T-helper 17 cell (primary cell): ENCODE measurements around the gene DGAT2L6. TPM values are rescaled to one million over a fixed set of nuclear protein-coding genes. Genes with fewer than 3 reads are reported as not detected.
"Not testable (repeated sequence)": the region's sequence is repeated elsewhere in the genome, so short reads cannot be mapped to it uniquely, and the experiment has no call there.

Source experiments
- ATAC-seq: fragments of 150-1000 bp; cut with Tn5 transposase; 2 replicates; pipeline ENCODE4 v1.10.0; 2021; ENCODE audit warnings: mild to moderate bottlenecking, moderate library complexity
- DNase-seq, 3 donors: peaks; one replicate each; pipeline versions ENCODE4 v3.0.0 to v3.0.0-alpha.2; 2020 to 2021
- H3K9me3 ChIP-seq: one replicate; pipeline ENCODE4 v1.7.0; 2013; ENCODE audit warnings: low read length, mild to moderate bottlenecking; ENCODE audit not compliant: control insufficient read depth, poor library complexity, severe bottlenecking
- H3K27ac Mint-ChIP-seq: one replicate; pipeline ENCODE4 v1.8.0; 2022; ENCODE audit warnings: mild to moderate bottlenecking, moderate library complexity, mixed read lengths
- H3K27me3 Mint-ChIP-seq: one replicate; pipeline ENCODE4 v1.8.0; 2022; ENCODE audit warnings: mixed read lengths
- H3K36me3 Mint-ChIP-seq: one replicate; pipeline ENCODE4 v1.8.0; 2022; ENCODE audit warnings: low read depth, mixed read lengths
- H3K4me1 Mint-ChIP-seq: one replicate; pipeline ENCODE4 v1.8.0; 2022; ENCODE audit warnings: mild to moderate bottlenecking, mixed read lengths
- H3K4me3 Mint-ChIP-seq: one replicate; pipeline ENCODE4 v1.8.0; 2022; ENCODE audit warnings: mild to moderate bottlenecking, moderate library complexity, mixed read lengths
- total RNA-seq, 4 donors: library from RNA in 2 of 4; stranded (reverse) in 2 of 4; gene quantifications; one replicate each; pipeline ENCODE4 v1.2.3 and lab custom pipeline; 2022 to 2026

The DGAT2L6 gene
- total RNA-seq, 2 donors from 2014 or later, result not detected

DNA sequence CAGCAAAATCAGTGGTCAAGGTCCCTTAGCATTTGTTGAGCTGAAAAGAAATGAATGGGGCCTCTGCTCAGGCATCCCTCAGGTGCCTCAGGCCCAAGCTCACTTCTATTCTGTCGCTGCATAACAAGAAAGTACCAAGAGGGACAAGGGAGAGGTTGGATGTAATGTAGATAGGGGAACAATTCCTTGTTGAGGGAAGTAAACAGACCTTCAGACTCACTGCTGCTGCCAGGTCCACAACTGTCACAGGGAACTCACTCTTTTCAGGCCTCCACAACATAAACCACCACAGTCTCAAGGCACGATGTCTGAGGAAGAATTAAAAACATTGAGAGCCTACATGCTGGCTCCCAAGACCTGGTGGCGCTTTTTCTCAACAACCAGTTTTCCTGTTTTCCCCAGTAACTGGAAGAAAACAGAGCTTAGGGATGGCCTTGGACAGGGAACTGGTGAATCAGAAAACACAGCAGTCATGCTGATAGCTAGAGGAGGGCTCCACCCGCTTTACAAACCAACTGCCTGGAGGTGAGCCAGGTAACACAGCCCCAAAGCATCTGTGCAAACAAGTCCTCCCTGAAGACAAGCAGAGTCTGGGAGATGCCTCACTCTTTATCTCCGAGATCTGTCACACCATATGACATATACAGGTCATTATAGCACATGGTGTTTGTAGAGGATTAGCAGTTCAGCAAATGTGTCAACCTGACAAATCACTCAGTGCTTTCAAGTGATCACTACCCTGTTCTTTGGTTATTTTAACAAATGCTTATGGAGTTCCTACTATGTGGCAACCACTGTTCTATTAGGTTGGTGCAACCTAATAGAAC lies 42.9 kb downstream of the DGAT2L6 start:
- Mint-ChIP-seq H3K4me3 (no peak overlapping the region), H3K4me1 (no peaks in the 10 kb centered on the region), H3K36me3 (no peaks in the 10 kb centered on the region), H3K27me3 (no peaks in the 10 kb centered on the region), H3K27ac (no peak overlapping the region)
- no peaks in the 10 kb centered on the region for H3K9me3 ChIP-seq
- ATAC-seq, result no peak
- DNase-seq, result no peak

DNA sequence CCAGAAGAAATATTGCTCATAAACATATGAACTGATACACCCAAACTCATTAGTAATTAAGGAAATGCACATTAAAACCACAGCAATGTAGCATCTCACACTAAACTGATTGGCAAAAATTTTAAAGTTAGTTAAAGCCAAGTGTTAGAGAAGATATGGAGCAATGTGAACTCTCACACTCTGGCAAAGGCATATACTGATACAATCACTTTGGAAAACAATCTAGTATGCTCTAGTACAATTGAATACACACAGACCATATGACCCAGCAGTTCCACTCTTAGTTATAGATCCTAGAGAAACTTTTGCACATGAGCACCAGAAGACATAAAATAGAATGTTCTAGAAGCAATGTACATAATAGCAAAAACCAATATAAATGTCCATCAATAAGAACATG lies 48.8 kb downstream of the DGAT2L6 start:
- no peak for ATAC-seq
- Mint-ChIP-seq H3K27ac (no peak overlapping the region), H3K4me3 (no peak overlapping the region), H3K36me3 (peaks cover 2% of the 10 kb centered on the region), H3K4me1 (no peaks in the 10 kb centered on the region), H3K27me3 (no peaks in the 10 kb centered on the region)
- DNase-seq, result no peak
- no peaks in the 10 kb centered on the region for H3K9me3 ChIP-seq

DNA sequence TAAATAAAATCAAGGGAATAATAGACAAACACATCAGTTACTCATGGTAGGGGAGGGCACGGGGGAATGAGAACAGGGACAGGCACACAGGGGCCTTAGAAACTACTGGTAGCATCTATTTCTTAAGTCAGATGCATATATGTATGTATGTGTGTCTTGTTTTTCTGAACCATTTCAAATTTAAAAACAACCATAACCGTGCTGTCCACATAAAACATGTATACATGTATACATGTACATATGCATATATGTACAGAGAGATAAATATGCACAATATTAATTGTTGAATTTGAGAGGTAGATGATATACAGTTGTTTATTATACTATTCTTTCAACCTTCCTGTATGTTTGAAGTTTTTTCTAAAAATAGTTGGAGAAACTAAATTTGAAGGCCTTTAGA lies 49.4 kb downstream of the DGAT2L6 start:
- H3K9me3 ChIP-seq, result no peaks in the 10 kb centered on the region
- no peak for ATAC-seq
- DNase-seq, result no peak
- no peaks in the 10 kb centered on the region for H3K27me3 Mint-ChIP-seq
- H3K27ac Mint-ChIP-seq, result no peak overlapping the region
- no peaks in the 10 kb centered on the region for H3K4me1 Mint-ChIP-seq
- peaks cover 2% of the 10 kb centered on the region for H3K36me3 Mint-ChIP-seq
- no peak overlapping the region for H3K4me3 Mint-ChIP-seq

DNA sequence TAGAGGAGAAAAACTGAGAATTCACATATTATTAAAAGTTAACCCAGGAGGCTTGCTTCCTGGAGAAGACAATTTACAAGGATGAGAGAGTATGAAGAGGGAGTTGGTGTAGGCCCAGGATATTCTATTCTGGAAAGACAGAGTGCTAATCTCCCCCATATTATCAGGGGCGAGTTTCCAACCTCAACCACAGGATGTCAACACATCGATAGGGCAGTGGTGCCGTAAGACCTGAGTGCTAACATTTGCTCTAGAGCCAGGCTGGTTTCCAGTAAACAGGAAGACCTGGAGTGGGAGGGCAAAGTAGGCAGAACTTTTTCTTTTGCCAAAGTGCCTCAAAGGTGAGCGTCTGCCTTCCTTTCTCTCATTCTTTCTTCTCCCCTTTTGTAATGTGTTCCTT lies 54.4 kb downstream of the DGAT2L6 start:
- no peaks in the 10 kb centered on the region for H3K9me3 ChIP-seq
- Mint-ChIP-seq H3K4me3 (no peak overlapping the region), H3K27me3 (no peaks in the 10 kb centered on the region), H3K36me3 (peaks cover 2% of the 10 kb centered on the region), H3K27ac (no peak overlapping the region), H3K4me1 (no peaks in the 10 kb centered on the region)
- DNase-seq, result no peak
- no peak for ATAC-seq

DNA sequence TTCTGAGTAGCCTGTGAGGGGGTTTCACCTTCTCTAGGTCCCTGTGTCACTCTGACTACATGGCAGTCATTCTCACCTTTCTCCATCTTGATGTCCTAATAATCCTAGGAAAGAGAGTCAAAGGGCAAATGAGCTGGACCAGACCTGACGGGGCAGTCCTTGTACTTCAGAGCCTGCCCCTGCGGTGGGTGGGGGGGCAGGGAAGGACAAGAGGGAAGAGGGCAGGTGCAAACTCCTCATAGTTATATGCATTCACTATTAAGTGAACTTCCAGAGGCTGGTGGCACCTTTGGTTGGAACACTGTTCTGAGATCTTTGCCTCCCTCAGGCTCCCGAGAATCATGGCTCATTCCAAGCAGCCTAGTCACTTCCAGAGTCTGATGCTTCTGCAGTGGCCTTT lies 57.1 kb downstream of the DGAT2L6 start, which contains the start of gene AWAT1:
TSS of gene AWAT1 (plus strand) at position 301 of the 400 bp plus-strand sequence. CDS start at position 342, 41 bp downstream.
- no peak within 1 kb of the TSS for H3K27ac Mint-ChIP-seq
- DNase-seq, result no peak
- no peak for ATAC-seq
- H3K27me3 Mint-ChIP-seq, result no peaks in the 10 kb centered on the region
- H3K4me3 Mint-ChIP-seq, result no peak within 1 kb of the TSS
- no peaks in the 10 kb centered on the region for H3K9me3 ChIP-seq
- H3K4me1 Mint-ChIP-seq, result no peaks in the 10 kb centered on the region
- no peaks in the 10 kb centered on the region for H3K36me3 Mint-ChIP-seq

DNA sequence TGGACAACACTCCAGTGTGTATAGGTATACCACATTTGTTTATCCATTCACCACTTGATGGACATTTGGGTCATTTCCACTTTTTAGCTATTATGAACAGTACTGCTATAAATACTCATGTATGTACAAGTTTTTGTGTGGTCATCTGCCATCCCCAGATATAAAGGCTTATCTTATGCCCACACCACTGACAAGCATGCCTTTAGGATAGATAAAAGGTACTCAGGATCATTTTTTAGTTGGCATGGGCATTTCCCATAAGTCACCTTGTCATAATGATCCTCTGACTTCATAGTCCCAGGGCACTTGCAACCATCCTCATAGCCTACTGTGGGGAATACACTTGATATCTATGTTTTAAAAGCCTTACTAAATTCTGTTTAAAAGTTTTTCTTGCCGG lies 63.5 kb downstream of the DGAT2L6 start:
- Mint-ChIP-seq H3K36me3 (no peaks in the 10 kb centered on the region), H3K27me3 (no peaks in the 10 kb centered on the region), H3K4me1 (no peaks in the 10 kb centered on the region), H3K4me3 (no peak overlapping the region), H3K27ac (no peak overlapping the region)
- DNase-seq (no peak), ATAC-seq (no peak)
- no peaks in the 10 kb centered on the region for H3K9me3 ChIP-seq

DNA sequence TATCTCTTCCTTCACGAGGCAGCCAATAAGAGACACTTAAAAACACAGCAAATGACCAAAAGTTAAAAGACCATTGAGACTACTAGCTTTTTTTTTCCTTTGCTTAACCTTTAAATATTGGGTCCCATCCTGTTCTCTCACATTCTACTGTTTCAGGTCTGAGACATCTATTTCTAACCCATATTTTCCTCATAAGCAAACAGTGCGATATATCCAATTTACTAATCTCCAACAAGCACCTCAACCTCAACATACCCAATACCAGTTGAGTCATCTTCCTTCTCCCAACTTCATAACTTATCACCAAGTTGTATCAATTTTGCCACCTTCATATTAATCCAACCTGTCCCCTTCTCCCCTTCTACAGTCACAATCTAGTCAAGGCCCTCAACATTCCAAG lies 64.2 kb downstream of the DGAT2L6 start:
- ATAC-seq (no peak), DNase-seq (no peak)
- no peaks in the 10 kb centered on the region for H3K27me3 Mint-ChIP-seq
- no peaks in the 10 kb centered on the region for H3K36me3 Mint-ChIP-seq
- H3K4me3 Mint-ChIP-seq, result no peak overlapping the region
- no peak overlapping the region for H3K27ac Mint-ChIP-seq
- no peaks in the 10 kb centered on the region for H3K4me1 Mint-ChIP-seq
- no peaks in the 10 kb centered on the region for H3K9me3 ChIP-seq

DNA sequence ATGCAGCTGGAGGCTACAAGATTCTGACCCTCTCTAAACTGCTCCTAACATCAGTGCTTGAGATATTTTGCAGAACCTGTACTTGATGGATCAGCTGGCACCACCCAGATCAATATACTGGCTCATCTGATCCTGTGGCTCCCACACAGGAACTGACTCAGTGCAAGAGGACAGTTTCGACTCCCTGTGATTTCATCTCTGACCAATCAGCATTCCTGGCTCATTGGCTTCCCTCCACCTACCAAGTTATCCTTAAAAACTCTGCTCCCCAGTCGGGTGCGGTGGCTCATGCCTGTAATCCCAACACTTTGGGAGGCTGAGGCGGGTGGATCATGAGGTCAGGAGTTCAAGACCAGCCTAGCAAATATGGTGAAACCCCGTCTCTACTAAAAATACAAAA lies 66.3 kb downstream of the DGAT2L6 start:
- not testable (repeated sequence) for H3K27me3 Mint-ChIP-seq, H3K36me3 Mint-ChIP-seq, DNase-seq, H3K4me1 Mint-ChIP-seq, H3K4me3 Mint-ChIP-seq, ATAC-seq, H3K9me3 ChIP-seq, H3K27ac Mint-ChIP-seq

DNA sequence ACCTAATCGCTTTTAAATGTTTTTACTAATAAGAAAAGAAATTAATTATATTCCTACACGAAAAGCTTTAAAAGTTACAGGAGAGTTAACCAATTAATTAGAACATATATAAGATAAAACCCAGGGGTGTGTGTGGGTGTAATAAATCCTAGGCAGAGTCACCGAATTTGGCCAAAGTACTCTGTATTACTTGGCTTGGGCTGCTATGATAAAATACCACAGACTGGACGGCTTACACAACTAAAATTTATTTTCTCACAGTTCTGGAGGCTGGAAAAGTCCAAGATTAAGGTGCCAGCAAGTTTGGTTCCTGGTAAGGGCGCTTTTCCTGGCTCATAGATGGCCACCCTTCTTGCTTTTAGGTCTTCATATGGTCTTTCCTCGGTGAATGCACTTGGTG lies 67.6 kb downstream of the DGAT2L6 start:
- no peak overlapping the region for H3K4me3 Mint-ChIP-seq
- H3K27me3 Mint-ChIP-seq, result no peaks in the 10 kb centered on the region
- ATAC-seq (no peak), DNase-seq (no peak)
- no peaks in the 10 kb centered on the region for H3K36me3 Mint-ChIP-seq
- no peaks in the 10 kb centered on the region for H3K9me3 ChIP-seq
- no peak overlapping the region for H3K27ac Mint-ChIP-seq
- no peaks in the 10 kb centered on the region for H3K4me1 Mint-ChIP-seq

DNA sequence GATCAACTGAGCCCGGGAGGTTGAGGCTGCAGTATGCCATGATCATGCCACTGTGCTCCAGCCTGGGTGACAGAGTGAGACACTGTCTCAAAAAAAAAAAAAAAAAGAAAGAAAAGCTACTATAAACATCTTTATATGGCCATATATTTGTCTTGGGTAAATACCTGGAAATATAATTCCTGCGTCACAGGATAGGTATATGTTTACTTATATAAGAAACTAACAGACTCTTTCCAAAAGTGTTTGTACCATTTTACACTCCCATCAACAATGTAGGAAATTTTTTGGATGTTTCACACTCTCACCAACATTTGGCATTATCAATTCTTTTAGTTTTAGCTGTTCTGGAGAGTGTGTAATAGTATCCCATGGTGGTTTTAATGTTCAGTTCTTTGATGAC lies 70.0 kb downstream of the DGAT2L6 start:
- H3K9me3 ChIP-seq, result no peaks in the 10 kb centered on the region
- H3K4me1 Mint-ChIP-seq, result no peaks in the 10 kb centered on the region
- no peaks in the 10 kb centered on the region for H3K36me3 Mint-ChIP-seq
- ATAC-seq (no peak), DNase-seq (no peak)
- H3K27ac Mint-ChIP-seq, result no peak overlapping the region
- H3K27me3 Mint-ChIP-seq, result no peaks in the 10 kb centered on the region
- no peak overlapping the region for H3K4me3 Mint-ChIP-seq

DNA sequence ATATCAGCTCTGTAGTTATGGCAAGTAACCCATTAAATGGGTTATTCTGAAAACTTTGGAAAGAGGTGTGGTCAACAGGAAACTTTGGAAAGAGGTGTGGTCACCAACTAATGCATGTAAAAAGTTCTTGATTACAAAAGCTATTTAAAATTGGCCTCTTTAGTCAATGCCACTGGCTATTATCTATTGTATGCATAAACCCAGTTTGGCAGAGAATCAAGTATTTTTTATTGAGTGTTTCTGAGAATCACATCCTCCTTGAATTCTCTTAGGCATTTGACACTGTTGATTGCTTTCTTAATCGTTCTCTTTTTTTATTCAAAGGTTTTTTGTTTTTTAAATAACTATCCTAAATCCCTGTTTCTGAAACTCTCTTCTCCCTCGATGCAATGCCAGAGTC lies 75.2 kb downstream of the DGAT2L6 start:
- no peaks in the 10 kb centered on the region for H3K9me3 ChIP-seq
- ATAC-seq, result no peak
- Mint-ChIP-seq H3K4me3 (no peak overlapping the region), H3K27ac (no peak overlapping the region), H3K36me3 (peaks cover 11% of the 10 kb centered on the region), H3K27me3 (no peaks in the 10 kb centered on the region), H3K4me1 (no peaks in the 10 kb centered on the region)
- DNase-seq, result no peak

DNA sequence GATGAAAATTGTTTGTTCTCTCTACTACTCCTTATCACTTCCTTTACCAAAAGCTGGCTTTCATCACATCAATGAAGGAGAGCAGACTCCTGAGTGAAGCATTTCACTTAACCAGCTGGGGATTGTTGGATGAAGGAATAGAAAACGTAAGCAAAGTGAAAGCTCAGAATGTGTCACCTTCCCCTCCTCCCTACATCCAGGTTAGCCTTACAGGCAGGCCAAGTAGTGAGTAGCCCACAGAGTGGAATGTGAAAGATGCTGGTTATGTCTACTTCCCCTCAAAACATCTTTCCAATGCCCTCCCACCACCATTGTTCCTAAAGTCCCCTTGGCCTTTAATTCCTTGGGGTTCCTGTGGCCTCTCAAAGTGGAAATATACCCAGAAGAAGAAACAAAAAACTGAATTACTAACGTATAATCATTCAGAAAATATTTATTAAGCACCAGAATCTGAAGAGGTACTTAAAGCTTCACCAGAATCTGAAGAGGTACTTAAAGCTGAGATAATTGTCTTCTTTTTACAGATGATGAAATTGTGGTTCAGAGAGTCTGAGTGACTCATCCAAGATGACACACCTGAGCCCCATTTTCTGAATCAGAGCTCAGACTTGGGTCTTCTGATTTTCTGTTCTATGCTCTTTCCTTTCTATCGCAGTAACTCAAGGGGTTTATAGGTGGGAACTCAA lies 76.2 kb downstream of the DGAT2L6 start:
- DNase-seq (no peak), ATAC-seq (no peak)
- no peaks in the 10 kb centered on the region for H3K4me1 Mint-ChIP-seq
- H3K27ac Mint-ChIP-seq, result no peak overlapping the region
- H3K4me3 Mint-ChIP-seq, result no peak overlapping the region
- H3K27me3 Mint-ChIP-seq, result no peaks in the 10 kb centered on the region
- H3K36me3 Mint-ChIP-seq, result peaks cover 11% of the 10 kb centered on the region
- H3K9me3 ChIP-seq, result no peaks in the 10 kb centered on the region

DNA sequence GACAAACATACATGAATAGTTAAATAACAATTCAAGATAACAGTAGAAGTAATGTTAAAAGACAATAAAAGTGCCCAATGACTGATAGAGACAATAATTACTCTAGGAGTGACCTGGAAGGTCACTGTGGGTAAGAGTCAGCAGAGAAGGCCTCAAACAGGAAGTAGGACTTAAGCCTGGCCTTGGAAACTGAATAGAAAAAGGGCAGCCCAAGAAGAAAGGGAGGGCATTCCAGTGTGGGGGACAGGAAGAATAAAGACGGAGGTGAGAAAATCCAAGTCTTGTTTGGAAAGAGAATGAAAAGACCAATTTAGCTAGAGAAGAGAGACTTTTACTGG lies 76.7 kb downstream of the DGAT2L6 start:
- DNase-seq (no peak), ATAC-seq (no peak)
- no peak overlapping the region for H3K4me3 Mint-ChIP-seq
- H3K4me1 Mint-ChIP-seq, result no peaks in the 10 kb centered on the region
- H3K27me3 Mint-ChIP-seq, result no peaks in the 10 kb centered on the region
- no peaks in the 10 kb centered on the region for H3K9me3 ChIP-seq
- no peak overlapping the region for H3K27ac Mint-ChIP-seq
- peaks cover 11% of the 10 kb centered on the region for H3K36me3 Mint-ChIP-seq

DNA sequence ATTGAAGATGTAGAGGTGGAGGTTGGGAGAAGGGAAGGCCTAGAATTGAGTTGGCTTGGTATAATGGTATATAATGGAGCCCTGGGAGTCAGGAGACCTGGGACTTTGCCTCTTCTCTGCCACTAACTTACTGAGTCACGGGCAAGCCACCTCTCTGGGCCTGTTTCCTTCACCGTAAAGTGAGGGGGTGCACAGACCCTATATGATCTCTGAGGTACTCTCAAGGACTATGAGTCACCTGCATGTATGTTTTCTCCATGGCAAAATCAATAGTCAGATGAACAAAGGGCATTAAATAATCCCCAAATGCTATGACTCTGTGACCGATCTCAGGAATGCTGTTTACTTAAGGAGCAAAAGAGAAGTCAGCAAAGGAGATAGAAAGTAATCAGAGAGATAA lies 77.6 kb downstream of the DGAT2L6 start:
- Mint-ChIP-seq H3K4me3 (no peak overlapping the region), H3K27ac (no peak overlapping the region), H3K4me1 (no peaks in the 10 kb centered on the region), H3K36me3 (peaks cover 11% of the 10 kb centered on the region), H3K27me3 (no peaks in the 10 kb centered on the region)
- ATAC-seq (no peak), DNase-seq (no peak)
- no peaks in the 10 kb centered on the region for H3K9me3 ChIP-seq
